22Rv1 (cell line): ENCODE results near the gene CALHM1.
"Not testable (repeated sequence)": the region's sequence is repeated elsewhere in the genome, so short reads cannot be mapped to it uniquely, and the experiment has no call there.

Experiments
- H3K27ac ChIP-seq: fragments of 450-650 bp; 2 replicates; pipeline ENCODE4 v1.5.1; 2017
- ZFX ChIP-seq: fragments of 450-650 bp; IDR thresholded peaks from 2 replicates; pipeline ENCODE4 v1.6.1; 2017; ENCODE audit warnings: antibody characterized with exemption, borderline replicate concordance
- TF ChIP-seq, protein P1 (sequence below): fragments of 450-650 bp; IDR thresholded peaks from 2 replicates; pipeline ENCODE4 v1.5.1; 2017; ENCODE audit warnings: mild to moderate bottlenecking

Gene CALHM1, protein sequence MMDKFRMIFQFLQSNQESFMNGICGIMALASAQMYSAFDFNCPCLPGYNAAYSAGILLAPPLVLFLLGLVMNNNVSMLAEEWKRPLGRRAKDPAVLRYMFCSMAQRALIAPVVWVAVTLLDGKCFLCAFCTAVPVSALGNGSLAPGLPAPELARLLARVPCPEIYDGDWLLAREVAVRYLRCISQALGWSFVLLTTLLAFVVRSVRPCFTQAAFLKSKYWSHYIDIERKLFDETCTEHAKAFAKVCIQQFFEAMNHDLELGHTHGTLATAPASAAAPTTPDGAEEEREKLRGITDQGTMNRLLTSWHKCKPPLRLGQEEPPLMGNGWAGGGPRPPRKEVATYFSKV

DNA sequence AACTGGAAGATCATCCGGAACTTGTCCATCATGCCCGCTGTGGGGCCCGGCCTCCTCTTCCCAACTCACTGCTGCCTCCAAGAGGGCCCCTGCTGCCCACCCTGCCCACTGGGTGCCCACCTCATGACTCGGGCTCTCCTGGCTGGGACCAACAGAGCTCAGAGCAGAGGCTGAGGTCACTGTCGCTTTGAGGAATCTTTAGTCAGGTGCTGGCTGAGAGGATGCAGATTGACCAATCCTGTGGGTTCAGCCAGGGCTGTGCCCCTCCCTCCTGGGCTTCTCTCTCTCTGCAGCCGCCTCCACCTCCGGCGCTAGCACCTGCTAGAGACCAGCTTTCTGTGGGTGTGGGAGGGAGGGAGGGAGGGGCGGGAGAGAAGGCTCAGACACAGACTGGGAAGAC, at the start of gene CALHM1:
TSS of gene CALHM1 (minus strand) at position 181 of the 400 bp plus-strand sequence. CDS start at position 32, 149 bp downstream.
- H3K27ac ChIP-seq = no peak within 1 kb of the TSS
- TF ChIP-seq ZFX = no peak
- TF ChIP-seq, protein P1, sequence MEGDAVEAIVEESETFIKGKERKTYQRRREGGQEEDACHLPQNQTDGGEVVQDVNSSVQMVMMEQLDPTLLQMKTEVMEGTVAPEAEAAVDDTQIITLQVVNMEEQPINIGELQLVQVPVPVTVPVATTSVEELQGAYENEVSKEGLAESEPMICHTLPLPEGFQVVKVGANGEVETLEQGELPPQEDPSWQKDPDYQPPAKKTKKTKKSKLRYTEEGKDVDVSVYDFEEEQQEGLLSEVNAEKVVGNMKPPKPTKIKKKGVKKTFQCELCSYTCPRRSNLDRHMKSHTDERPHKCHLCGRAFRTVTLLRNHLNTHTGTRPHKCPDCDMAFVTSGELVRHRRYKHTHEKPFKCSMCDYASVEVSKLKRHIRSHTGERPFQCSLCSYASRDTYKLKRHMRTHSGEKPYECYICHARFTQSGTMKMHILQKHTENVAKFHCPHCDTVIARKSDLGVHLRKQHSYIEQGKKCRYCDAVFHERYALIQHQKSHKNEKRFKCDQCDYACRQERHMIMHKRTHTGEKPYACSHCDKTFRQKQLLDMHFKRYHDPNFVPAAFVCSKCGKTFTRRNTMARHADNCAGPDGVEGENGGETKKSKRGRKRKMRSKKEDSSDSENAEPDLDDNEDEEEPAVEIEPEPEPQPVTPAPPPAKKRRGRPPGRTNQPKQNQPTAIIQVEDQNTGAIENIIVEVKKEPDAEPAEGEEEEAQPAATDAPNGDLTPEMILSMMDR = no peak

DNA sequence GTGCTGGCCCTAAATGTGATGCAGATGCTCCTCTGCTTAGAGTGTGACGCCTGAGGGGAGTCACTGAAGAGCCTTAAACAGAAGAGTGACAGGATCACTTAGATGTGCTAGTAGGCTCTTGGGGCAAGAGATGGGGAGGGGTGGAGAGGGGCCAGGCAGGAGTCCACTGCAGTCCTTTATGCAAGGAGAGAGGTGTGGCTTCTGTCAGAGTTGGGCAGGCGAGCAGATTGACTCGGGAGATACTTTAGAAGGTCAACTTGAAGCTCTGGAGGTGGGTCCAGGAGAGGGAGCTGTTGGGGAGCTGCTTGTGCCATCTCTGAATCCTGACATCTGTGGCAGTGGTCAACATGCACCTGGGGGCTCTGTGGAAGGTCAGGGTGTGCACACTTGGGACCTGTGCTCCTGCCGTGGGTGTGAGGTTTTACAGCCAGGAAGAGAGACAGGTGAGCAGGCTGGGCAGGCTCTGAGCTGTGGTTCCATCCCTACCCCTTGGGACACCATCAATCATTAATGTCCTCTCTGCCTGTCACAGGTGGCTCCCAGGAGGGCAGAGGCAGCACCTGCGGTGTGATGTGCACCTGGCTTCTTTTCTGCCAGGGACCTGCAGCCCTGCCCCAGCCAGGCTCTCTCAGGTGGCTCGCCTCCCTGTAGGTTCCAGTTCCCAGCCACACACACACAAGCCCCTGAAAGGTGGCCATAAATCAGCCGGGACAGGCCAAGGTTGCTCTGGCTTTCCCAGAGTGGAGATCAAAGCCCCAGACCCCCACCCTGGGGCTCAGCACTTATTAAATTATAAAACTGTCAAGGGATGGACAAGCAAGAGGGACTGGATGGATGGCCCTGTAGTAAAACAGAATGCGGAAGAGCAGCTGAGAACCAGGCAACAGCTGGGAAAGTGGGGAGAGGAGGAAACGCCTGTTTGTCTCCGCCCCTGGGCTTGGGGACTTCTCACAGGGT, 48.8 kb upstream of the CALHM1 start:
- TF ChIP-seq, protein P1 = no peak
- TF ChIP-seq ZFX = no peak
- no peak overlapping the region for H3K27ac ChIP-seq

DNA sequence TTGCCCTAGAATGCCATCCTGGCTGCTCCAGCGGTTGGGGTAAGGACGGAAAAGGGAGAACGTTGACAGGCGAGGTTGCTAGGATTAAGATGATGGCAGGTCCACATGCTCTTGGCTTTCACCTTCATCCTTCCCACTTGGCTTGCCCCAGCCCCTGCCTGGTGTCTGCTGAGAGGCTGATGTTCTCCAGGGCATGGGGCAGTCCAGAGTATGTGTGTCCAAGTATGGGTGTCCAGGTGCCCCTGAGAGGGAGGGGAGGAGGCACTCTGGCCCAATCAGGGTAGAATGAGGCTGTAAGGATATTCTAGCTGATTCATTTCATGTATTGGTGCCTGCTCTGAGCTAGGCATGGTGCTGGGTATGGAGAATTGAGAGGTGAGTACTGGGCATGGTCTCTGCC, 47.4 kb upstream of the CALHM1 start:
- no peak for TF ChIP-seq ZFX
- TF ChIP-seq, protein P1 = no peak
- no peak overlapping the region for H3K27ac ChIP-seq

DNA sequence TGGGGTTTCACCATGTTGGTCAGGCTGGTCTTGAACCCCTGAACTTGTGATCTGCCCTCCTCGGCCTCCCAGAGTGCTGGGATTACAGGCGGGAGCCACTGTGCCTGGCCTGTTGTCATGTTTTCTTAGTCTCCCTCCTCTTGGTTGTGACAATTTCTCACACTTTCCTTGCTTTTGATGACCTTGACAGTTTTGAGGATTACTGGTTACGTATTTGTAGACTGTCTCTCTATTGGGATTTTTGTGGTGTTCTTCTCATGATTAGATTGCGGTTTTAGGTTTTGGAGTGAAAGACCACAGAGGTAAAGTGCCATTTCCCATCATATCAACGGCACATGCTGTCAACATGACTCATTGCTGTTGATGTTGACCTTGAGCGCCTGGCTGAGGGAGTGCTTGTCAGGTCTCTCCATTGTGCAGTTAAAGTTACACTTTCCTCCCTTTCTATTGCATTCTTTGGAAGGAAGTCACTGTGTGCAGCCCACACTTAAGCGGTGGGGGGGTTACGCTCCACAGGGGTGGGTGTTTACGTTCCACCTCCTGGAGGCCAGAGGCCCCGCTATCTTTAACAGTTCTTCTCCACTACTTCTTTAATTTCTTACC, 45.6 kb upstream of the CALHM1 start:
- no peak overlapping the region for H3K27ac ChIP-seq
- no peak for TF ChIP-seq ZFX
- TF ChIP-seq, protein P1 = no peak

DNA sequence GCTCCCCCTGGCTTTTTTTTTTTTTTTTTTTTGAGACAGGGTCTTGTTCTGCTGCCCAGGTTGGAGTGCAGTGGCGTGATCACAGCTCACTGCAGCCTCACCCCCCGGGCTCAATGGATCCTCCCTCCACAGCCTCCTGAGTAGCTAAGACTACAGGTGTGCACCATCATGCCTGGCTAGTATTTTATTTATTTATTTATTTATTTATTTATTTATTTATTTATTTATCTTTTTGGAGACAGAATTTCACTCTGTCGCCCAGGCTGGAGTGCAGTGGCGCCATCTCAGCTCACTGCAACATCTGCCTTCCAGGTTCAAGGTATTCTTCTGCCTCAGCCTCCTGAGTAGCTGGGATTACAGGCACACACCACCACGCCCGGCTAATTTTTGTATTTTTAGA, 45.1 kb upstream of the CALHM1 start:
- H3K27ac ChIP-seq = not testable (repeated sequence)

DNA sequence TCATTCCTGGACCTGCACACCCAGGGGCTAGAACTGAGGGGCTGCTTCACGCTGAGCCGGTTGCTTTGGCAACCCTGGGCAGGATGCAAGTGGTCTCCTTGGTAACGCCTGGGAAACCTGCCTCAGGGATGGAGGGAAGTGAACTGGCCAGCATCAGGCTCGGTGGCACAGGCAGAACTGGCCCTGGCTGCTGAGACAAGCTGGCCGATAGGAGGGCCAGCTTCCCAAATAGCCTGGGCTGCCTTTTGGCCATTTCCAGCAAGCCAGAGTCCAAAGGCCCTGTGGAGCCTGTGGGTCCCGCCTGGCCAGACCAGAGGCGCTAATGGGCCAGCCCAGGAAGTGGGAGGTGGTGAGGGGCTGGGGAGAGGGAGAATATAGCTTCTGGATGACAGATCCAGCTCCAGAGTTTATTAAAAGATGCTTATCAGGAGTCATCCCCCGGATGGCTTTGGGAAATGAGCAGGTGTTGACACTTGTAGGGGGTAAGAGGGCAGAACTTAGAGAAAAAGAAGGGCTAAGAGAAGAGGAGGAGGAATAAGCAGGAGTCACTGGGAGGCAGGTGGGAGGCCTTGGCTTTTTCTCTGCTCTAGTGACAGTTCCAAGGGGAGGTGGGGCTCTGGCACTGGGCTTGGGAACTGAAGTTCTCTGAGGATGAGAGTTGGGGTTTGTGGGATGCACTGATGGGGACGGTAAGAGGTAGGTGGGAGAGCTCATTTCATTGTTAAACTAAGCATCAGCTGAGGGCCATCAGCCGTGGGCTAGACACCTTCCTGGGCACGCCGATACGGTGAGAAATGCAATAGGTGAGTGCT, 44.4 kb upstream of the CALHM1 start:
- H3K27ac ChIP-seq = no peak overlapping the region
- TF ChIP-seq, protein P1 = no peak
- TF ChIP-seq ZFX = no peak

DNA sequence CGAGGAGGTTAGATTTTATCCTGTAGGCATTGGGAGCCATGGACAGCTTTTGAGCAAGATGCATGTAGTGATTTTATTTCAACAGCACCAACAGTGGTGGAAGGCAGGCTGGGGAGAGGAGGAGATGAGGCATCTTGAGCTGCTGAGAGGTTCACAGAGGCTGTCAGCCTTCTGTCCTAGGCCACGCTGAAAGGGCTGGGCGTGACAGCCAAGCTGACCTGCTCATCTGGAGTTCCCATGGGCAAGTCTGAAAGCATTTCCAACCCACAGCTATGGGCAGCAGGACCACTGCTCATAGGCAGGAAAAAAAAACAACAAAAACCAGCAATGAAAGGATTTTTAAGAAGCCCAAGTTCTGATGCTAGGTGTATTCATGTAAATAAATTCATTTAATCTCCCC, 42.5 kb upstream of the CALHM1 start:
- no peak overlapping the region for H3K27ac ChIP-seq
- TF ChIP-seq ZFX = no peak
- TF ChIP-seq, protein P1 = no peak
